ENCODE results near the gene COG2.

DNA sequence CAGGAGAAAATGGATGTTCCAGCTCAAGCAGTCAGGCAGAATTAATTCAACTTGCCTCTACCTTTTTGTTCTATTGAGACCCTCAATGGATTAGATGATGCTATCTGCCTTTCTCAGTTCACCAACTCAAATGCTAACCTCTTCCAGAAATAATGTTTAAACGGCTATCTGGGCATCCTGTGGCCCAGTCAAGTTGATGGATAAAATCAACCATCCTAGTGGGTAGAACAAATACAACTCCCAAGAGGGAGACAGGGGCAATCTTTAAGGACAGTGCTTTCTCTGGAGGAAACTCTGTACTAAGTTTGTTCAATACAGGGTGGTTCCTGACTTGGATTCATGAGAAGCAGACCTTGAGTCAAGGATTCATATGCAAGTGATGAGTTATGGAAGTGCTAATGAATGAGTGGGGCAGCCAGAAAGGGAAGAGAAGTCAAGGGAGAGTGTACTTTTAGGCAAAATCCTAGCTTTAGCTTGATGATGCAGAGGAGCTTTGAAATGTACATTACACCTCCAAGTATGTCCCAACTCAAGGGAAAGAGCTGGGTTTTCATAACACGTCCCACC, 49.4 kb upstream of the COG2 start:
- no peak for TF ChIP-seq CTCF (optimal IDR thresholded peaks at IDR 0.05 in 1 of 3, IDR thresholded peaks at IDR 0.05 in 1 of 3, conservative IDR thresholded peaks at IDR 0.05 in 1 of 3; ENCODE audit: extremely low read depth in 1 of 3, insufficient read depth in 2 of 3, low read length in 3 of 3)
- no peak for TF ChIP-seq EZH2 (IDR thresholded peaks at IDR 0.05; ENCODE audit: low read length)

All from keratinocyte (primary cell).